ENCODE results near the gene PIGU. TPM values are rescaled to one million over a fixed set of nuclear protein-coding genes. Genes with fewer than 3 reads are reported as not detected.

The PIGU gene
- total and polyA plus RNA-seq, 2 donors (not counting 1 experiment from before 2014, with no cell fraction given): 6.4 to 42.6 TPM

DNA sequence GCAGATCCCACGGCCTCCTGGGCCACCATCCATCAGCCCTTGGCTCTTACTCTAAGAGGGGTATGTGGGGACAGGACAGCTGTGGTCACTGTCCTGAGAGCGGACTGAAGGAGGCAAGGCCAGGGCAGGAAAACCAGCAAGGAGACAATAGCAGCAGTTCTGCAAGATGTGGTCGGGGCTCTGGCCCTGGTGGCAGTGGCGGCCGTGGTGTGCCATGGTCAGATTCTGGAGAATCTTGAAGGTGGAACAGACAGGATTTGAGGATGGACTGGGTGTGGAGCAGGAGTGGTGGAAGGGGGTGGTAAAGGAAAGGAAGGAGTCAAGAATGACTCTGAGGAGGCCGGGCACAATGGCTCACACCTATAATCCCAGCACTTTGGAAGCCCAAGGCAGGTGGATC, 124.3 kb downstream of the PIGU start:
- H3K9me3 ChIP-seq (ENCODE audit: control insufficient read depth, insufficient read depth, low read depth, low read length): no peaks in the 10 kb centered on the region
- no peaks in the 10 kb centered on the region for H3K4me1 ChIP-seq (ENCODE audit: control insufficient read depth, extremely low read depth, insufficient read depth, low read length)
- H3K4me2 ChIP-seq (ENCODE audit: extremely low read depth, insufficient read depth, low read length): no peak overlapping the region
- no peak overlapping the region for H3K4me3 ChIP-seq (replicated peaks in 1 of 4; ENCODE audit: control extremely low read depth in 1 of 4, insufficient read depth in 1 of 4, low read depth in 3 of 4, low read length in 4 of 4)
- H3K27me3 ChIP-seq (ENCODE audit: control insufficient read depth, insufficient read depth, low read length): no peaks in the 10 kb centered on the region
- no peak overlapping the region for H2AFZ ChIP-seq (ENCODE audit: low read length)
- H3K36me3 ChIP-seq (ENCODE audit: control insufficient read depth, insufficient read depth, low read length): no peaks in the 10 kb centered on the region
- TF ChIP-seq, protein P1, sequence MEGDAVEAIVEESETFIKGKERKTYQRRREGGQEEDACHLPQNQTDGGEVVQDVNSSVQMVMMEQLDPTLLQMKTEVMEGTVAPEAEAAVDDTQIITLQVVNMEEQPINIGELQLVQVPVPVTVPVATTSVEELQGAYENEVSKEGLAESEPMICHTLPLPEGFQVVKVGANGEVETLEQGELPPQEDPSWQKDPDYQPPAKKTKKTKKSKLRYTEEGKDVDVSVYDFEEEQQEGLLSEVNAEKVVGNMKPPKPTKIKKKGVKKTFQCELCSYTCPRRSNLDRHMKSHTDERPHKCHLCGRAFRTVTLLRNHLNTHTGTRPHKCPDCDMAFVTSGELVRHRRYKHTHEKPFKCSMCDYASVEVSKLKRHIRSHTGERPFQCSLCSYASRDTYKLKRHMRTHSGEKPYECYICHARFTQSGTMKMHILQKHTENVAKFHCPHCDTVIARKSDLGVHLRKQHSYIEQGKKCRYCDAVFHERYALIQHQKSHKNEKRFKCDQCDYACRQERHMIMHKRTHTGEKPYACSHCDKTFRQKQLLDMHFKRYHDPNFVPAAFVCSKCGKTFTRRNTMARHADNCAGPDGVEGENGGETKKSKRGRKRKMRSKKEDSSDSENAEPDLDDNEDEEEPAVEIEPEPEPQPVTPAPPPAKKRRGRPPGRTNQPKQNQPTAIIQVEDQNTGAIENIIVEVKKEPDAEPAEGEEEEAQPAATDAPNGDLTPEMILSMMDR (conservative IDR thresholded peaks at IDR 0.05 in 1 of 2, IDR thresholded peaks at IDR 0.05 in 1 of 2; ENCODE audit: low read depth in 1 of 2, low read length in 2 of 2): no peak
- no peaks in the 10 kb centered on the region for H3K79me2 ChIP-seq (ENCODE audit: control insufficient read depth, insufficient read depth, low read length)
- H3K9ac ChIP-seq (ENCODE audit: insufficient read depth, low read length): no peak overlapping the region
- no peaks in the 10 kb centered on the region for H4K20me1 ChIP-seq (ENCODE audit: control insufficient read depth, extremely low read depth, insufficient read depth, low read length)
- DNase-seq (ENCODE audit: low read depth in 2 of 2): no peak
- H3K27ac ChIP-seq (ENCODE audit: insufficient read depth, low read length): no peak overlapping the region

GRCh38 chr20:34549929-34550305, 127.0 kb downstream of the PIGU start:
- no peak overlapping the region for H3K9ac ChIP-seq (ENCODE audit: insufficient read depth, low read length)
- H3K9me3 ChIP-seq (ENCODE audit: control insufficient read depth, insufficient read depth, low read depth, low read length): no peaks in the 10 kb centered on the region
- H3K27me3 ChIP-seq (ENCODE audit: control insufficient read depth, insufficient read depth, low read length): no peaks in the 10 kb centered on the region
- no peak overlapping the region for H3K27ac ChIP-seq (ENCODE audit: insufficient read depth, low read length)
- H3K36me3 ChIP-seq (ENCODE audit: control insufficient read depth, insufficient read depth, low read length): no peaks in the 10 kb centered on the region
- no peak for DNase-seq (ENCODE audit: low read depth in 2 of 2)
- H3K4me2 ChIP-seq (ENCODE audit: extremely low read depth, insufficient read depth, low read length): no peak overlapping the region
- no peaks in the 10 kb centered on the region for H3K4me1 ChIP-seq (ENCODE audit: control insufficient read depth, extremely low read depth, insufficient read depth, low read length)
- no peaks in the 10 kb centered on the region for H4K20me1 ChIP-seq (ENCODE audit: control insufficient read depth, extremely low read depth, insufficient read depth, low read length)
- no peak overlapping the region for H3K4me3 ChIP-seq (replicated peaks in 1 of 4; ENCODE audit: control extremely low read depth in 1 of 4, insufficient read depth in 1 of 4, low read depth in 3 of 4, low read length in 4 of 4)
- H2AFZ ChIP-seq (ENCODE audit: low read length): no peak overlapping the region
- TF ChIP-seq, protein P1 (conservative IDR thresholded peaks at IDR 0.05 in 1 of 2, IDR thresholded peaks at IDR 0.05 in 1 of 2; ENCODE audit: low read depth in 1 of 2, low read length in 2 of 2): no peak
- no peak for TF ChIP-seq EZH2 (IDR thresholded peaks at IDR 0.05; ENCODE audit: low read length, missing control alignments)
- no peaks in the 10 kb centered on the region for H3K79me2 ChIP-seq (ENCODE audit: control insufficient read depth, insufficient read depth, low read length)

DNA sequence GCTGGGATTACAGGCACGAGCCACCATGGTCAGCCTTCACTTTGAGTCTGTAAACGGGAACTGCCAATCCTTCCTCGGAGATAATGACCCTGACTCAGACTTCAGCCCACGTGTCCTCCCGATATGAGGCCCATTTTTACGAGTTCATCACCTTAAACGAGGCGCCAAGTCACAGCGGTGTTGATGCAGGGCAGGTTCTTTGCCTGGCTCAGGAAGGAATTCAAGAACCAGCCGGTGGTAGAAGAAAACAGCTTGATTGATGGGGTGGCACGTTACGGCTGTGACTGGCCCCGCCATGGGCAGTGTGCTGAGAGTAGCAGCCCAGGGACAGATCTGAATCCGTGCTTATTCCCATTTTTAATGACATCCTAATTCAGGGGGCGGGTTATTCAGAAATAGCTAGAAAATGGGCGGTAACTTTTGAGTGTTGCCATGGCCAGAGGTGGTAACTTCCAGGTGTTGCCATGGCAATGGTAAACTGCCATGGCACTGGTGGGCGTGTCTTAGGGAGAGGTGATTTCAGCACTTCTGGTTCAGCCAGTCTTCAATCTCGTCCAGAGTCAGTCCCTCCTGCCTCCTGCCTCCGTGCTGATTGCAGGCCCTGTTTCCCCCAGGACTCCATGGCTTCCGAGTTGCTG, 127.5 kb downstream of the PIGU start:
- no peak overlapping the region for H3K27ac ChIP-seq (ENCODE audit: insufficient read depth, low read length)
- no peaks in the 10 kb centered on the region for H3K79me2 ChIP-seq (ENCODE audit: control insufficient read depth, insufficient read depth, low read length)
- no peak overlapping the region for H3K9ac ChIP-seq (ENCODE audit: insufficient read depth, low read length)
- no peak overlapping the region for H2AFZ ChIP-seq (ENCODE audit: low read length)
- H3K27me3 ChIP-seq (ENCODE audit: control insufficient read depth, insufficient read depth, low read length): no peaks in the 10 kb centered on the region
- no peaks in the 10 kb centered on the region for H3K4me1 ChIP-seq (ENCODE audit: control insufficient read depth, extremely low read depth, insufficient read depth, low read length)
- no peaks in the 10 kb centered on the region for H3K9me3 ChIP-seq (ENCODE audit: control insufficient read depth, insufficient read depth, low read depth, low read length)
- no peak overlapping the region for H3K4me2 ChIP-seq (ENCODE audit: extremely low read depth, insufficient read depth, low read length)
- H4K20me1 ChIP-seq (ENCODE audit: control insufficient read depth, extremely low read depth, insufficient read depth, low read length): no peaks in the 10 kb centered on the region
- TF ChIP-seq, protein P1 (conservative IDR thresholded peaks at IDR 0.05 in 1 of 2, IDR thresholded peaks at IDR 0.05 in 1 of 2; ENCODE audit: low read depth in 1 of 2, low read length in 2 of 2): no peak
- no peak for TF ChIP-seq EZH2 (IDR thresholded peaks at IDR 0.05; ENCODE audit: low read length, missing control alignments)
- peak in 1 of 2 donors; percentile 16 for DNase-seq (ENCODE audit: low read depth in 2 of 2)
- no peak overlapping the region for H3K4me3 ChIP-seq (replicated peaks in 1 of 4; ENCODE audit: control extremely low read depth in 1 of 4, insufficient read depth in 1 of 4, low read depth in 3 of 4, low read length in 4 of 4)
- no peaks in the 10 kb centered on the region for H3K36me3 ChIP-seq (ENCODE audit: control insufficient read depth, insufficient read depth, low read length)
